Measurements from ENCODE around the gene SYNCRIP. TPM values are rescaled to one million over a fixed set of nuclear protein-coding genes. Genes with fewer than 3 reads are reported as not detected.
"Not testable (repeated sequence)": the region's sequence is repeated elsewhere in the genome, so short reads cannot be mapped to it uniquely, and the experiment has no call there.

The SYNCRIP gene
- total and polyA plus RNA-seq, 2 donors, result 55.5 to 111 TPM

DNA sequence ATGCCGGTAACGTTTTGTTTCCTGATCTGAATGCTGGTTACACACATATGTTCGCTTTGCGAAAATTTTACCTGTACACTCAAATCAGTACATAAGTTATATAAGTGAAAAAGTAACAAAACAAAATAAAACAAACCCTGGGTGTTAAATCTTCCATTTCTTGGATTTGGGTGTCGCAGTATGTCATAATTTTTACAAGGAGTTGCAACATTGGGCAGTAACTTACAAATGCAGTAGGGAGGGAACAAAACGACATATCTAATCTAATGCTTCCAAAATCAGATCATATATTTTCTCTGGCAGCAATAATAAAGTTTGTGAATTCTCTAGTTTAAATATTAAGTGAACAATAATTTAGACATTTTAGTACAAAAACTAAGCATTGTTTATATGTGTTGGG is 74.3 kb downstream of the SYNCRIP start:
- Histone ChIP-seq H3K4me1 (ENCODE audit: insufficient read depth) (no peaks in the 10 kb centered on the region), H3K4me3 (ENCODE audit: low read depth, low read length) (no peak overlapping the region), H3K36me3 (ENCODE audit: insufficient read depth) (peaks cover 3% of the 10 kb centered on the region), H3K27ac (ENCODE audit: low read depth) (no peak overlapping the region)
- WGBS, result 91% methylated on average over 6 of the region's 6 CpGs
- no peak for DNase-seq (ENCODE audit: extremely low spot score)

DNA sequence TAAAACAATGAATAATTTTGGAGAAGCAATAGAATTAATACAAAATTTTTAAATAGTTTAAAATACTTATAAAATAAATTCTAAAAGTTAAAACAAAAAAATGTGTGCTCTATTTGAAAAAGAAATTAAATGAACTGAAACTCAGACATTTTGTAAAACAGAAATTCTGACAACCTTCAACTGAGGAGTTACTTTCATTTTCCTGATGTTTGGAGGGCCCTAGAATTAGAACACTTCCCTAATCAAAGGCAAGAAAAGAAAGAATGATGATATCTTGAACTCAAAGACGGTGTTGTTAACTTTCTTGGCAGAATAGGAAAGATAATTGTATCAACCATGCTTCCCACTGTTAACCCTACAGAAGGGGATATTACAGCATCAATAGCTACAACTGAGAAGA is 77.0 kb downstream of the SYNCRIP start:
- no peaks in the 10 kb centered on the region for H3K4me1 ChIP-seq (ENCODE audit: insufficient read depth)
- WGBS, result 33% methylated on average over 1 of the region's 1 CpG
- H3K4me3 ChIP-seq (ENCODE audit: low read depth, low read length), result no peak overlapping the region
- H3K36me3 ChIP-seq (ENCODE audit: insufficient read depth), result peaks cover 3% of the 10 kb centered on the region
- no peak for DNase-seq (ENCODE audit: extremely low spot score)
- no peak overlapping the region for H3K27ac ChIP-seq (ENCODE audit: low read depth)

DNA sequence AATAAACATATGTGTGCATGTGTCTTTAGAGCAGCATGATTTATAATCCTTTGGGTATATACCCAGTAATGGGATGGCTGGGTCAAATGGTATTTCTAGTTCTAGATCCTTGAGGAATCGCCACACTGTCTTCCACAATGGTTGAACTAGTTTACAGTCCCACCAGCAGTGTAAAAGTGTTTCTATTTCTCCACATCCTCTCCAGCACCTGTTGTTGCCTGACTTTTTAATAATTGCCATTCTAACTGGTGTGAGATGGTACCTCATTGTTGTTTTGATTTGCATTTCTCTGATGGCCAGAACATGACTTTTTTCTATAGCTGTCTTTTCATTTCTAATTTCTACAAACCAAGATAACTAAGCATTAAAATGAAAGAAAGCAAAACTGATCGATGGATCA is 78.5 kb downstream of the SYNCRIP start:
- 97% methylated on average over 1 of the region's 2 CpGs for WGBS
- not testable (repeated sequence) for H3K4me1 ChIP-seq (ENCODE audit: insufficient read depth); DNase-seq (ENCODE audit: extremely low spot score); H3K4me3 ChIP-seq (ENCODE audit: low read depth, low read length); H3K27ac ChIP-seq (ENCODE audit: low read depth); H3K36me3 ChIP-seq (ENCODE audit: insufficient read depth)

Small RNAs within 50 kb of the gene (small RNA-seq; reads per million reads assigned to genes)
- gene SNORD50B, result not detected

Other genes starting within 250 kb of the SYNCRIP start
- gene NT5E, start 192.8 kb downstream of the SYNCRIP start, total RNA-seq, result 36.9 TPM
- 17.5 TPM for gene NT5E, start 192.8 kb downstream of the SYNCRIP start, polyA plus RNA-seq
- gene SNX14, start 49.0 kb downstream of the SYNCRIP start, total RNA-seq, result 207 TPM
- gene SNX14, start 49.0 kb downstream of the SYNCRIP start, polyA plus RNA-seq, result 43.1 TPM